CD4-positive, CD25-positive, alpha-beta regulatory T cell (primary cell): ENCODE results near the gene BLTP3B. TPM values are rescaled to one million over a fixed set of nuclear protein-coding genes. Genes with fewer than 3 reads are reported as not detected.

ENCODE experiments used
- ATAC-seq, 2 donors: fragments of 150-1000 bp; cut with Tn5 transposase; one replicate each; pipeline ENCODE4 v1.10.0; 2021; ENCODE audit warnings: low read depth in 2 of 2, moderate number of reproducible peaks in 2 of 2, moderate library complexity in 1 of 2
- DNase-seq, 3 donors: peaks; one replicate each; pipeline versions ENCODE4 v3.0.0 to v3.0.0-alpha.2; 2012 to 2022; ENCODE audit warnings: mixed read lengths in 1 of 3
- H3K27ac ChIP-seq: one replicate; pipeline ENCODE4 v1.7.0; 2013; ENCODE audit warnings: mild to moderate bottlenecking, low read length; ENCODE audit not compliant: insufficient read depth, poor library complexity, severe bottlenecking
- H3K27me3 ChIP-seq: one replicate; pipeline ENCODE4 v1.7.0; 2013; ENCODE audit warnings: low read length; ENCODE audit not compliant: control insufficient read depth, insufficient read depth
- H3K36me3 ChIP-seq: one replicate; pipeline ENCODE4 v1.7.0; 2013; ENCODE audit warnings: mild to moderate bottlenecking, low read length, moderate library complexity; ENCODE audit not compliant: control insufficient read depth, insufficient read depth
- H3K4me1 ChIP-seq: 2 replicates; pipeline ENCODE4 v1.7.0; 2013; ENCODE audit warnings: mild to moderate bottlenecking, low read length; ENCODE audit not compliant: insufficient read depth, control insufficient read depth, poor library complexity, severe bottlenecking
- H3K4me3 ChIP-seq: one replicate; pipeline ENCODE4 v1.7.0; 2013; ENCODE audit warnings: low read depth, mild to moderate bottlenecking, low read length, moderate library complexity
- H3K9me3 ChIP-seq, 2 experiments: 1 replicate in 1 of 2; 2 replicates in 1 of 2; pipeline ENCODE4 v1.7.0; 2013; ENCODE audit warnings: low read length in 2 of 2, mild to moderate bottlenecking in 1 of 2, moderate library complexity in 1 of 2; ENCODE audit not compliant: control insufficient read depth in 2 of 2
- H3K27ac Mint-ChIP-seq, 3 donors: one replicate each; pipeline ENCODE4 v1.8.0; 2020 to 2022; ENCODE audit warnings: mild to moderate bottlenecking in 3 of 3, mixed read lengths in 3 of 3, moderate library complexity in 2 of 3
- H3K27me3 Mint-ChIP-seq: one replicate; pipeline ENCODE4 v1.8.0; 2022; ENCODE audit warnings: mild to moderate bottlenecking, mixed read lengths
- H3K36me3 Mint-ChIP-seq: one replicate; pipeline ENCODE4 v1.8.0; 2020; ENCODE audit warnings: mixed read lengths
- H3K4me1 Mint-ChIP-seq, 4 donors: one replicate each; pipeline ENCODE4 v1.8.0; 2020 to 2022; ENCODE audit warnings: mixed read lengths in 4 of 4, mild to moderate bottlenecking in 1 of 4
- H3K4me3 Mint-ChIP-seq, 4 donors: one replicate each; pipeline ENCODE4 v1.8.0; 2020 to 2022; ENCODE audit warnings: mild to moderate bottlenecking in 4 of 4, mixed read lengths in 4 of 4, moderate library complexity in 3 of 4
- H3K9me3 Mint-ChIP-seq, 7 donors: one replicate each; pipeline ENCODE4 v1.8.0; 2020 to 2022; ENCODE audit warnings: mixed read lengths in 7 of 7, mild to moderate bottlenecking in 3 of 7, moderate library complexity in 2 of 7
- polyA plus RNA-seq, 4 donors: library from polyadenylated mRNA; unstranded; fragments of 300-500 nt; fragmentation: Illumina TruSeq; gene quantifications; one replicate each; pipeline ENCODE4 v1.2.3, GENCODE V29; 2021
- total RNA-seq: library from RNA; stranded (reverse); gene quantifications from one replicate; pipeline ENCODE4 v1.2.3, GENCODE V29; 2022

The BLTP3B gene
- total and polyA plus RNA-seq, 5 donors from 2014 or later: 12.1 to 26.5 (median 16.9) TPM

GRCh38 chr12:100123316-100124095, 19.2 kb downstream of the BLTP3B start:
- Mint-ChIP-seq H3K36me3 (peaks cover 4% of the 10 kb centered on the region), H3K9me3 (peaks cover 0 to 6% (median 0%) of the 10 kb centered on the region in 7 donors), H3K27me3 (no peaks in the 10 kb centered on the region), H3K4me3 (no peak overlapping the region), H3K27ac (peak overlapping the region in 1 of 3 donors; percentile 40), H3K4me1 (peaks cover 7 to 34% (median 15%) of the 10 kb centered on the region in 4 donors)
- Histone ChIP-seq H3K36me3 (no peaks in the 10 kb centered on the region), H3K27ac (no peak overlapping the region), H3K4me3 (no peak overlapping the region), H3K27me3 (no peaks in the 10 kb centered on the region), H3K9me3 (peaks cover 4% of the 10 kb centered on the region in 2 experiments), H3K4me1 (peaks cover 8% of the 10 kb centered on the region)
- no peak for ATAC-seq
- no peak for DNase-seq

GRCh38 chr12:100120355-100120754, 22.3 kb downstream of the BLTP3B start:
- Histone ChIP-seq H3K27me3 (no peaks in the 10 kb centered on the region), H3K4me3 (no peak overlapping the region), H3K36me3 (no peaks in the 10 kb centered on the region), H3K27ac (no peak overlapping the region), H3K9me3 (peaks cover 4% of the 10 kb centered on the region in 2 experiments), H3K4me1 (no peaks in the 10 kb centered on the region)
- Mint-ChIP-seq H3K36me3 (peaks cover 16% of the 10 kb centered on the region), H3K4me1 (peaks cover 12 to 26% (median 14%) of the 10 kb centered on the region in 4 donors), H3K9me3 (peaks cover 0 to 7% (median 0%) of the 10 kb centered on the region in 7 donors), H3K4me3 (no peak overlapping the region), H3K27me3 (no peaks in the 10 kb centered on the region), H3K27ac (no peak overlapping the region)
- no peak for DNase-seq
- no peak for ATAC-seq

DNA sequence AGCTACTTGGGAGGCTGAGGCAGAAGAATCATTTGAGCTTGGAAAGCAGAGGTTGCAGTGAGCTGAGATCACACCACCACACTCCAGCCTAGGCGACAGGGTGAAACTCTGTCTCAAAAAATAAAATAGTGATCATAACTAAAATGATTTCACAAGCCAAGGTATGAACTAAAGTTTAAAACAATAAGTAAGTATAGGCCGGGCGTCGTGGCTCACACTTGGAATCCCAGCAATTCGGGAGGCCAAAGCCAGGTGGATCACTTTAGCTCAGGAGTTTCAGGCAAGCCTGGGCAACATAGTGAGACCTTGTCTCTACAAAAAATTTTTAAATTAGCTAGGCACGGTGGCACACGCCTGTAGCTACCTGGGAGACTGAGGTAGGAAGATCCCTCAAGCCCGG, 27.4 kb downstream of the BLTP3B start:
- Histone ChIP-seq H3K9me3 (peaks cover 0 to 1% of the 10 kb centered on the region in 2 experiments), H3K4me3 (no peak overlapping the region), H3K4me1 (no peaks in the 10 kb centered on the region), H3K36me3 (no peaks in the 10 kb centered on the region), H3K27ac (no peak overlapping the region), H3K27me3 (no peaks in the 10 kb centered on the region)
- H3K36me3 Mint-ChIP-seq: peaks cover 15% of the 10 kb centered on the region
- H3K27ac Mint-ChIP-seq: no peak overlapping the region
- no peaks in the 10 kb centered on the region for H3K27me3 Mint-ChIP-seq
- no peak overlapping the region for H3K4me3 Mint-ChIP-seq
- DNase-seq (no peak), ATAC-seq (no peak)
- peaks cover 23 to 36% (median 33%) of the 10 kb centered on the region in 4 donors for H3K4me1 Mint-ChIP-seq
- H3K9me3 Mint-ChIP-seq: peaks cover 0 to 4% (median 1%) of the 10 kb centered on the region in 7 donors

GRCh38 chr12:100114574-100114973, 28.1 kb downstream of the BLTP3B start:
- Mint-ChIP-seq H3K27ac (no peak overlapping the region), H3K4me1 (peaks cover 25 to 37% (median 36%) of the 10 kb centered on the region in 4 donors), H3K27me3 (no peaks in the 10 kb centered on the region), H3K36me3 (peaks cover 18% of the 10 kb centered on the region), H3K9me3 (peaks cover 0 to 6% (median 1%) of the 10 kb centered on the region in 7 donors), H3K4me3 (no peak overlapping the region)
- no peak for ATAC-seq
- no peak for DNase-seq
- no peaks in the 10 kb centered on the region for H3K4me1 ChIP-seq
- H3K9me3 ChIP-seq: no peaks in the 10 kb centered on the region
- no peak overlapping the region for H3K4me3 ChIP-seq
- H3K27ac ChIP-seq: no peak overlapping the region
- H3K36me3 ChIP-seq: no peaks in the 10 kb centered on the region
- no peaks in the 10 kb centered on the region for H3K27me3 ChIP-seq

- H3K36me3 ChIP-seq: peaks cover 10% of the 10 kb centered on the region
- H3K4me1 Mint-ChIP-seq: peaks cover 22 to 42% (median 30%) of the 10 kb centered on the region in 4 donors
- H3K4me1 ChIP-seq: no peaks in the 10 kb centered on the region
- peaks cover 32% of the 10 kb centered on the region for H3K36me3 Mint-ChIP-seq
- no peak overlapping the region for H3K4me3 ChIP-seq
- no peaks in the 10 kb centered on the region for H3K9me3 ChIP-seq
- H3K27me3 ChIP-seq: no peaks in the 10 kb centered on the region
- no peak overlapping the region for H3K27ac Mint-ChIP-seq
- H3K4me3 Mint-ChIP-seq: no peak overlapping the region
- no peak overlapping the region for H3K27ac ChIP-seq
- no peak for ATAC-seq
- no peaks in the 10 kb centered on the region for H3K27me3 Mint-ChIP-seq
- DNase-seq: no peak
- H3K9me3 Mint-ChIP-seq: peaks cover 0 to 7% (median 4%) of the 10 kb centered on the region in 7 donors
Observed at GRCh38 chr12:100110276-100110675, 32.4 kb downstream of the BLTP3B start.

GRCh38 chr12:100106861-100107260, 35.8 kb downstream of the BLTP3B start:
- H3K4me3 Mint-ChIP-seq: no peak overlapping the region
- H3K4me1 ChIP-seq: no peaks in the 10 kb centered on the region
- H3K27ac Mint-ChIP-seq: no peak overlapping the region
- H3K9me3 ChIP-seq: no peaks in the 10 kb centered on the region
- H3K9me3 Mint-ChIP-seq: peaks cover 0 to 7% (median 4%) of the 10 kb centered on the region in 7 donors
- DNase-seq: no peak
- H3K27ac ChIP-seq: no peak overlapping the region
- no peak overlapping the region for H3K4me3 ChIP-seq
- ATAC-seq: no peak
- H3K27me3 Mint-ChIP-seq: no peaks in the 10 kb centered on the region
- peaks cover 10 to 26% (median 16%) of the 10 kb centered on the region in 4 donors for H3K4me1 Mint-ChIP-seq
- peaks cover 21% of the 10 kb centered on the region for H3K36me3 ChIP-seq
- no peaks in the 10 kb centered on the region for H3K27me3 ChIP-seq
- peaks cover 39% of the 10 kb centered on the region for H3K36me3 Mint-ChIP-seq

DNA sequence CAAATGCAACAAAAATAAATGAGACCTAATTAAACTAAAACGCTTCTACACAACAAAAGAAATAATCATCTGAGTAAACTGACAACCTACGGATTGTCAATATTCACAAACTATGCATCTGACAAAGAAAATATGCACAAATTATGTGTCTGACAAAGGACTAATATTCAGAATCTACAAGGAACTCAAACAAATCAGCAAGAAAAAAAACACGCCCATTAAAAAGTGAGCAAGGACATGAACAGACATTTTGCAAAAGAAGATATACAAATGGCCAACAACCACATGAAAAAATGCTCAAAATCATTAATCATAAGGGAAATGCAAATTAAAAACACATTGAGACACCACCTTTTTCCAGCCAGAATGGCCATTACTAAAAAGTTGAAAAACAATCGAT, 37.0 kb downstream of the BLTP3B start:
- Histone ChIP-seq H3K4me1 (no peaks in the 10 kb centered on the region), H3K4me3 (no peak overlapping the region), H3K27ac (no peak overlapping the region), H3K36me3 (peaks cover 25% of the 10 kb centered on the region), H3K27me3 (no peaks in the 10 kb centered on the region), H3K9me3 (no peaks in the 10 kb centered on the region)
- Mint-ChIP-seq H3K4me1 (peaks cover 9 to 25% (median 17%) of the 10 kb centered on the region in 4 donors), H3K27ac (no peak overlapping the region), H3K27me3 (no peaks in the 10 kb centered on the region), H3K9me3 (peaks cover 0 to 7% (median 4%) of the 10 kb centered on the region in 7 donors), H3K4me3 (no peak overlapping the region), H3K36me3 (peaks cover 43% of the 10 kb centered on the region)
- no peak for DNase-seq
- ATAC-seq: no peak

DNA sequence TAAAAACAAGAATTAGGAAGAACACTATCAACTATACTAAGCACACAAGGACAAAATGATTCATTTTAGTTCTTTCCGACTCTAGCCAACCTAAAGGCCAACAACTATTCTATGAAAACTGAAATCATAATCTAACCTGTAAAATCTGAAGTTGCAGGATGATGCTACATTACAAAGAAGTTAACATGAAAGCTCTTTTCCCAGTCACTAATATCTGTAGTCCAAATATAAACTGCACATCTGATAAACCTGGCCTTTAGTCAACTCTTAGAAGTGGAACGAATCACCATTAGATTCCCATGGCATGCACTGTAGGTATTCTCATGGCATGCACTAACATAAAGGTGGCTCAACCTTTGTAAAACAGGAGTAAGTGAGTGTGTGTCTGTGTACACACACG, 41.7 kb downstream of the BLTP3B start:
- no peaks in the 10 kb centered on the region for H3K9me3 Mint-ChIP-seq
- Histone ChIP-seq H3K27me3 (no peaks in the 10 kb centered on the region), H3K27ac (no peak overlapping the region), H3K4me1 (no peaks in the 10 kb centered on the region), H3K36me3 (peaks cover 39% of the 10 kb centered on the region), H3K9me3 (no peaks in the 10 kb centered on the region), H3K4me3 (no peak overlapping the region)
- DNase-seq: no peak
- no peak overlapping the region for H3K4me3 Mint-ChIP-seq
- no peaks in the 10 kb centered on the region for H3K27me3 Mint-ChIP-seq
- H3K27ac Mint-ChIP-seq: no peak overlapping the region
- H3K4me1 Mint-ChIP-seq: peaks cover 2 to 8% (median 6%) of the 10 kb centered on the region in 4 donors
- ATAC-seq: no peak
- peaks cover 31% of the 10 kb centered on the region for H3K36me3 Mint-ChIP-seq
